DND-41 (cell line): ENCODE results near the gene FST.

Experiments
- CTCF ChIP-seq: IDR thresholded peaks from 2 replicates; pipeline ENCODE4 v1.5.1; 2012; ENCODE audit warnings: borderline replicate concordance, low read length, moderate library complexity, mild to moderate bottlenecking; ENCODE audit not compliant: poor library complexity, severe bottlenecking; ENCODE audit errors: extremely low read depth
- EZH2 ChIP-seq: IDR thresholded peaks from 3 replicates; pipeline ENCODE4 v1.6.1; 2012; ENCODE audit warnings: borderline replicate concordance, low read depth, mild to moderate bottlenecking, moderate library complexity, low read length, inconsistent platforms; ENCODE audit not compliant: severe bottlenecking

- TF ChIP-seq CTCF: no peak
- TF ChIP-seq EZH2: no peak
Measured at GRCh38 chr5:53442961-53443360, 37.5 kb upstream of the FST start.
